HEK293 (cell line): Measurements from ENCODE around the gene STK10.
A peak's percentile ranks its signal among the peaks of the same experiment; 100 is the strongest.

Source experiments
- EGR2 ChIP-seq: fragments of 450-650 bp; formaldehyde crosslinking; IDR thresholded peaks from 2 replicates; pipeline ENCODE4 v1.5.1; 2016; ENCODE audit warnings: low read depth, missing biosample characterization, missing genetic modification characterization
- KLF9 ChIP-seq: fragments of 450-650 bp; formaldehyde crosslinking; IDR thresholded peaks from 2 replicates; pipeline ENCODE4 v1.5.1; 2016; ENCODE audit warnings: missing biosample characterization, missing genetic modification characterization, low read depth
- MEIS1 ChIP-seq: sonication (generic); formaldehyde crosslinking; IDR thresholded peaks from 2 replicates; pipeline ENCODE4 v1.8.1; 2022; ENCODE audit warnings: missing genetic modification reagents, mild to moderate bottlenecking, borderline replicate concordance
- OSR2 ChIP-seq: fragments of 450-650 bp; formaldehyde crosslinking; IDR thresholded peaks from 2 replicates; pipeline ENCODE4 v1.5.1; 2016; ENCODE audit warnings: missing biosample characterization, missing genetic modification characterization
- YY2 ChIP-seq: fragments of 450-650 bp; formaldehyde crosslinking; IDR thresholded peaks from 2 replicates; pipeline ENCODE4 v1.5.1; 2016; ENCODE audit warnings: missing biosample characterization, missing genetic modification characterization
- ZBTB1 ChIP-seq: fragments of 450-650 bp; formaldehyde crosslinking; IDR thresholded peaks from 2 replicates; pipeline ENCODE4 v1.5.1; 2016; ENCODE audit warnings: missing biosample characterization, missing genetic modification characterization
- ZBTB21 ChIP-seq: fragments of 450-650 bp; formaldehyde crosslinking; IDR thresholded peaks from 2 replicates; pipeline ENCODE4 v1.5.1; 2017; ENCODE audit warnings: missing biosample characterization, missing genetic modification characterization
- ZFP41 ChIP-seq: fragments of 450-650 bp; formaldehyde crosslinking; IDR thresholded peaks from 2 replicates; pipeline ENCODE4 v1.5.1; 2016; ENCODE audit warnings: missing biosample characterization, missing genetic modification characterization, borderline replicate concordance
- ZNF292 ChIP-seq: fragments of 450-650 bp; formaldehyde crosslinking; IDR thresholded peaks from 2 replicates; pipeline ENCODE4 v1.5.1; 2016; ENCODE audit warnings: low read depth, missing biosample characterization, missing genetic modification characterization, borderline replicate concordance
- ZNF37A ChIP-seq: fragments of 450-650 bp; IDR thresholded peaks from 2 replicates; pipeline ENCODE4 v1.5.1; 2018; ENCODE audit warnings: missing biosample characterization, missing genetic modification characterization
- ZNF394 ChIP-seq: fragments of 450-650 bp; formaldehyde crosslinking; IDR thresholded peaks from 2 replicates; pipeline ENCODE4 v1.5.1; 2016; ENCODE audit warnings: missing biosample characterization, missing genetic modification characterization, mild to moderate bottlenecking, moderate library complexity, borderline replicate concordance
- ZNF510 ChIP-seq: fragments of 450-650 bp; formaldehyde crosslinking; IDR thresholded peaks from 2 replicates; pipeline ENCODE4 v1.5.1; 2018; ENCODE audit warnings: mild to moderate bottlenecking, missing genetic modification characterization, missing biosample characterization; ENCODE audit not compliant: insufficient replicate concordance
- ZNF544 ChIP-seq: fragments of 450-650 bp; formaldehyde crosslinking; IDR thresholded peaks from 2 replicates; pipeline ENCODE4 v1.5.0; 2017; ENCODE audit warnings: missing biosample characterization, missing genetic modification characterization
- ZNF561 ChIP-seq: fragments of 450-650 bp; IDR thresholded peaks from 2 replicates; pipeline ENCODE4 v1.5.1; 2018; ENCODE audit warnings: missing biosample characterization, missing genetic modification characterization, borderline replicate concordance
- ZNF623 ChIP-seq: fragments of 450-650 bp; formaldehyde crosslinking; IDR thresholded peaks from 2 replicates; pipeline ENCODE4 v1.5.1; 2016; ENCODE audit warnings: missing biosample characterization, missing genetic modification characterization
- ZNF626 ChIP-seq: fragments of 450-650 bp; sonication (Bioruptor Pico); formaldehyde crosslinking; IDR thresholded peaks from 2 replicates; pipeline ENCODE4 v1.5.1; 2018; ENCODE audit warnings: missing biosample characterization, missing genetic modification characterization, inconsistent platforms
- ZNF830 ChIP-seq: fragments of 450-650 bp; IDR thresholded peaks from 2 replicates; pipeline ENCODE4 v1.5.0; 2018; ENCODE audit warnings: missing biosample characterization, missing genetic modification characterization, low read depth, mild to moderate bottlenecking, moderate library complexity
- ZSCAN30 ChIP-seq: fragments of 450-650 bp; IDR thresholded peaks from 2 replicates; pipeline ENCODE4 v1.5.1; 2018; ENCODE audit warnings: missing biosample characterization, mild to moderate bottlenecking, missing genetic modification characterization, moderate library complexity
- TF ChIP-seq, protein P1 (sequence below): fragments of 450-650 bp; formaldehyde crosslinking; IDR thresholded peaks from 2 replicates; pipeline ENCODE4 v1.5.1; 2017; ENCODE audit warnings: missing biosample characterization, missing genetic modification characterization
- TF ChIP-seq, protein P2 (sequence below): fragments of 450-650 bp; formaldehyde crosslinking; optimal IDR thresholded peaks from 2 replicates; pipeline ENCODE3; 2016; ENCODE audit warnings: missing biosample characterization, mild to moderate bottlenecking, missing genetic modification characterization
- TF ChIP-seq, protein P3 (sequence below): fragments of 450-650 bp; formaldehyde crosslinking; IDR thresholded peaks from 2 replicates; pipeline ENCODE4 v1.5.1; 2016; ENCODE audit warnings: missing biosample characterization, missing genetic modification characterization, borderline replicate concordance
- TF ChIP-seq, protein P4 (sequence below): fragments of 450-650 bp; formaldehyde crosslinking; IDR thresholded peaks from 2 replicates; pipeline ENCODE4; 2016; ENCODE audit warnings: missing biosample characterization, missing genetic modification characterization
- TF ChIP-seq, protein P5 (sequence below): fragments of 450-650 bp; formaldehyde crosslinking; conservative IDR thresholded peaks from 2 replicates; pipeline ENCODE4 v1.5.1; 2016; ENCODE audit warnings: low read depth, missing biosample characterization, missing genetic modification characterization
- TF ChIP-seq, protein P6 (sequence below): fragments of 450-650 bp; formaldehyde crosslinking; IDR thresholded peaks from 2 replicates; pipeline ENCODE4 v1.5.1; 2016; ENCODE audit warnings: missing biosample characterization, missing genetic modification characterization

STK10 gene

DNA sequence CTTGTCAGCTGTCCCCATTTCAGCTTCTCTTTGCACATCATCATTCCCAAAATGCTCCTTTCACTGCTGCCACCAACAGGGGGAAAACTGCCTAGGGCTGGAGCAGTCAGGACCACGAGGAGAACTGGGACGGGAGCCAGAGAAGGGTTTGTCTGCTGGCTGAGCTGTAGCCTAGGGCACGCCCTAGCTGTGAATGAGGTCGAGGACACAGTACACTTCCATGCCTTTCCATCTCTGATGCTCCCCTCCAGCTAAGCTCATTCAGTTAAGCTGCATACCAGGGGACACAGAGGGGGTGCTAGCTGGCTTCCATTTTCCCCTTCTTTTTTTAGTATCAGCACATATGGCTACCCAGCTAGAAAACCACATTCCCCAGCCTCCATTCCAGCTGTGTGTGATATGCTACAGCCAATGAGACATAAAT is 64.7 kb downstream of the STK10 start (continued):
- TF ChIP-seq, protein P1, sequence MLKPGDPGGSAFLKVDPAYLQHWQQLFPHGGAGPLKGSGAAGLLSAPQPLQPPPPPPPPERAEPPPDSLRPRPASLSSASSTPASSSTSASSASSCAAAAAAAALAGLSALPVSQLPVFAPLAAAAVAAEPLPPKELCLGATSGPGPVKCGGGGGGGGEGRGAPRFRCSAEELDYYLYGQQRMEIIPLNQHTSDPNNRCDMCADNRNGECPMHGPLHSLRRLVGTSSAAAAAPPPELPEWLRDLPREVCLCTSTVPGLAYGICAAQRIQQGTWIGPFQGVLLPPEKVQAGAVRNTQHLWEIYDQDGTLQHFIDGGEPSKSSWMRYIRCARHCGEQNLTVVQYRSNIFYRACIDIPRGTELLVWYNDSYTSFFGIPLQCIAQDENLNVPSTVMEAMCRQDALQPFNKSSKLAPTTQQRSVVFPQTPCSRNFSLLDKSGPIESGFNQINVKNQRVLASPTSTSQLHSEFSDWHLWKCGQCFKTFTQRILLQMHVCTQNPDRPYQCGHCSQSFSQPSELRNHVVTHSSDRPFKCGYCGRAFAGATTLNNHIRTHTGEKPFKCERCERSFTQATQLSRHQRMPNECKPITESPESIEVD (tag by site-specific recombination): no peak
- TF ChIP-seq, protein P2, sequence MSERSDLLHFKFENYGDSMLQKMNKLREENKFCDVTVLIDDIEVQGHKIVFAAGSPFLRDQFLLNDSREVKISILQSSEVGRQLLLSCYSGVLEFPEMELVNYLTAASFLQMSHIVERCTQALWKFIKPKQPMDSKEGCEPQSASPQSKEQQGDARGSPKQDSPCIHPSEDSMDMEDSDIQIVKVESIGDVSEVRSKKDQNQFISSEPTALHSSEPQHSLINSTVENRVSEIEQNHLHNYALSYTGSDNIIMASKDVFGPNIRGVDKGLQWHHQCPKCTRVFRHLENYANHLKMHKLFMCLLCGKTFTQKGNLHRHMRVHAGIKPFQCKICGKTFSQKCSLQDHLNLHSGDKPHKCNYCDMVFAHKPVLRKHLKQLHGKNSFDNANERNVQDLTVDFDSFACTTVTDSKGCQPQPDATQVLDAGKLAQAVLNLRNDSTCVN (tag by site-specific recombination): no peak
- TF ChIP-seq ZFP41 (tag by site-specific recombination) (no peak), ZBTB21 (no peak), ZSCAN30 (tag by site-specific recombination) (peak; percentile 74; the same call in 1 of the 2 replicates), ZBTB1 (tag by site-specific recombination) (no peak), ZNF561 (no peak), ZNF510 (no peak), ZNF626 (tag by site-specific recombination) (no peak), ZNF623 (tag by site-specific recombination) (no peak), ZNF544 (tag by site-specific recombination) (no peak), ZNF37A (tag by site-specific recombination) (no peak), YY2 (tag by site-specific recombination) (no peak), OSR2 (tag by site-specific recombination) (no peak), KLF9 (peak; percentile 19; the same call in 1 of the 2 replicates), MEIS1 (CRISPR knock-in tag) (no peak), ZNF830 (tag by site-specific recombination) (no peak), ZNF394 (tag by site-specific recombination) (no peak), ZNF292 (tag by site-specific recombination) (no peak), EGR2 (no peak)
- TF ChIP-seq, protein P3, sequence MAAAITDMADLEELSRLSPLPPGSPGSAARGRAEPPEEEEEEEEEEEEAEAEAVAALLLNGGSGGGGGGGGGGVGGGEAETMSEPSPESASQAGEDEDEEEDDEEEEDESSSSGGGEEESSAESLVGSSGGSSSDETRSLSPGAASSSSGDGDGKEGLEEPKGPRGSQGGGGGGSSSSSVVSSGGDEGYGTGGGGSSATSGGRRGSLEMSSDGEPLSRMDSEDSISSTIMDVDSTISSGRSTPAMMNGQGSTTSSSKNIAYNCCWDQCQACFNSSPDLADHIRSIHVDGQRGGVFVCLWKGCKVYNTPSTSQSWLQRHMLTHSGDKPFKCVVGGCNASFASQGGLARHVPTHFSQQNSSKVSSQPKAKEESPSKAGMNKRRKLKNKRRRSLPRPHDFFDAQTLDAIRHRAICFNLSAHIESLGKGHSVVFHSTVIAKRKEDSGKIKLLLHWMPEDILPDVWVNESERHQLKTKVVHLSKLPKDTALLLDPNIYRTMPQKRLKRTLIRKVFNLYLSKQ (tag by site-specific recombination): no peak
- TF ChIP-seq, protein P4, sequence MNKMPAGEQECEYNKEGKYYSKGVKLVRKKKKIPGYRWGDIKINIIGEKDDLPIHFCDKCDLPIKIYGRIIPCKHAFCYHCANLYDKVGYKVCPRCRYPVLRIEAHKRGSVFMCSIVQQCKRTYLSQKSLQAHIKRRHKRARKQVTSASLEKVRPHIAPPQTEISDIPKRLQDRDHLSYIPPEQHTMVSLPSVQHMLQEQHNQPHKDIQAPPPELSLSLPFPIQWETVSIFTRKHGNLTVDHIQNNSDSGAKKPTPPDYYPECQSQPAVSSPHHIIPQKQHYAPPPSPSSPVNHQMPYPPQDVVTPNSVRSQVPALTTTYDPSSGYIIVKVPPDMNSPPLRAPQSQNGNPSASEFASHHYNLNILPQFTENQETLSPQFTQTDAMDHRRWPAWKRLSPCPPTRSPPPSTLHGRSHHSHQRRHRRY: no peak
- TF ChIP-seq, protein P5, sequence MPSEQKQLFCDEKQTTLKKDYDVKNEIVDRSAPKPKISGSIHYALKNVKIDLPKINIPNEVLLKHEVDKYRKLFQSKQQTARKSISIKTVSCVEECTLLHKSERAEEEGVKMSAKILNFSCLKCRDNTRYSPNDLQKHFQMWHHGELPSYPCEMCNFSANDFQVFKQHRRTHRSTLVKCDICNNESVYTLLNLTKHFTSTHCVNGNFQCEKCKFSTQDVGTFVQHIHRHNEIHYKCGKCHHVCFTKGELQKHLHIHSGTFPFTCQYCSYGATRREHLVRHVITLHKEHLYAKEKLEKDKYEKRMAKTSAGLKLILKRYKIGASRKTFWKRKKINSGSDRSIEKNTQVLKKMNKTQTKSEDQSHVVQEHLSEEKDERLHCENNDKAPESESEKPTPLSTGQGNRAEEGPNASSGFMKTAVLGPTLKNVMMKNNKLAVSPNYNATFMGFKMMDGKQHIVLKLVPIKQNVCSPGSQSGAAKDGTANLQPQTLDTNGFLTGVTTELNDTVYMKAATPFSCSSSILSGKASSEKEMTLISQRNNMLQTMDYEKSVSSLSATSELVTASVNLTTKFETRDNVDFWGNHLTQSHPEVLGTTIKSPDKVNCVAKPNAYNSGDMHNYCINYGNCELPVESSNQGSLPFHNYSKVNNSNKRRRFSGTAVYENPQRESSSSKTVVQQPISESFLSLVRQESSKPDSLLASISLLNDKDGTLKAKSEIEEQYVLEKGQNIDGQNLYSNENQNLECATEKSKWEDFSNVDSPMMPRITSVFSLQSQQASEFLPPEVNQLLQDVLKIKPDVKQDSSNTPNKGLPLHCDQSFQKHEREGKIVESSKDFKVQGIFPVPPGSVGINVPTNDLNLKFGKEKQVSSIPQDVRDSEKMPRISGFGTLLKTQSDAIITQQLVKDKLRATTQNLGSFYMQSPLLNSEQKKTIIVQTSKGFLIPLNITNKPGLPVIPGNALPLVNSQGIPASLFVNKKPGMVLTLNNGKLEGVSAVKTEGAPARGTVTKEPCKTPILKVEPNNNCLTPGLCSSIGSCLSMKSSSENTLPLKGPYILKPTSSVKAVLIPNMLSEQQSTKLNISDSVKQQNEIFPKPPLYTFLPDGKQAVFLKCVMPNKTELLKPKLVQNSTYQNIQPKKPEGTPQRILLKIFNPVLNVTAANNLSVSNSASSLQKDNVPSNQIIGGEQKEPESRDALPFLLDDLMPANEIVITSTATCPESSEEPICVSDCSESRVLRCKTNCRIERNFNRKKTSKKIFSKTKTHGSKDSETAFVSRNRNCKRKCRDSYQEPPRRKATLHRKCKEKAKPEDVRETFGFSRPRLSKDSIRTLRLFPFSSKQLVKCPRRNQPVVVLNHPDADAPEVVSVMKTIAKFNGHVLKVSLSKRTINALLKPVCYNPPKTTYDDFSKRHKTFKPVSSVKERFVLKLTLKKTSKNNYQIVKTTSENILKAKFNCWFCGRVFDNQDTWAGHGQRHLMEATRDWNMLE (tag by site-specific recombination): no peak
- TF ChIP-seq, protein P6, sequence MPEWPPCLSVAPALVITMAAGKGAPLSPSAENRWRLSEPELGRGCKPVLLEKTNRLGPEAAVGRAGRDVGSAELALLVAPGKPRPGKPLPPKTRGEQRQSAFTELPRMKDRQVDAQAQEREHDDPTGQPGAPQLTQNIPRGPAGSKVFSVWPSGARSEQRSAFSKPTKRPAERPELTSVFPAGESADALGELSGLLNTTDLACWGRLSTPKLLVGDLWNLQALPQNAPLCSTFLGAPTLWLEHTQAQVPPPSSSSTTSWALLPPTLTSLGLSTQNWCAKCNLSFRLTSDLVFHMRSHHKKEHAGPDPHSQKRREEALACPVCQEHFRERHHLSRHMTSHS (tag by site-specific recombination): no peak
